GM12878 (cell line): ENCODE results near the gene CFAP61. TPM values are rescaled to one million over a fixed set of nuclear protein-coding genes. Genes with fewer than 3 reads are reported as not detected.

Source experiments
- BACH1 ChIP-seq: fragments of 450-650 bp; IDR thresholded peaks from 2 replicates; pipeline ENCODE4 v1.6.1; 2017; ENCODE audit warnings: mild to moderate bottlenecking, borderline replicate concordance
- BCL11A ChIP-seq: IDR thresholded peaks from 2 replicates; pipeline ENCODE4 v1.6.1; 2011; ENCODE audit warnings: low read depth, low read length
- FOS ChIP-seq: IDR thresholded peaks from 3 replicates; pipeline ENCODE4 v1.6.1; 2011; ENCODE audit warnings: borderline replicate concordance; ENCODE audit not compliant: insufficient read length; ENCODE audit errors: extremely low read depth
- GABPA ChIP-seq: IDR thresholded peaks from 2 replicates; pipeline ENCODE4 v1.6.1; 2014; ENCODE audit warnings: antibody characterized with exemption, low read depth, mild to moderate bottlenecking, inconsistent platforms
- HCFC1 ChIP-seq: fragments of 150-350 bp; IDR thresholded peaks from 2 replicates; pipeline ENCODE4 v1.6.1; 2014; ENCODE audit warnings: low read length
- LARP7 ChIP-seq: fragments of 450-650 bp; IDR thresholded peaks from 2 replicates; pipeline ENCODE4 v1.6.1; 2017; ENCODE audit warnings: mild to moderate bottlenecking
- MTA2 ChIP-seq: fragments of 450-650 bp; IDR thresholded peaks from 2 replicates; pipeline ENCODE4 v1.6.1; 2016; ENCODE audit warnings: low read depth, mild to moderate bottlenecking, moderate library complexity
- NBN ChIP-seq: fragments of 450-650 bp; IDR thresholded peaks from 2 replicates; pipeline ENCODE4 v1.6.1; 2016
- NFIC ChIP-seq: IDR thresholded peaks from 2 replicates; pipeline ENCODE4 v1.6.1; 2012; ENCODE audit warnings: low read depth, mild to moderate bottlenecking, inconsistent platforms, low read length, moderate library complexity
- NR2C1 ChIP-seq: fragments of 450-650 bp; IDR thresholded peaks from 2 replicates; pipeline ENCODE4 v1.6.1; 2017; ENCODE audit warnings: antibody characterized with exemption, mild to moderate bottlenecking, moderate library complexity
- PKNOX1 ChIP-seq: fragments of 450-650 bp; IDR thresholded peaks from 2 replicates; pipeline ENCODE4 v1.6.1; 2016; ENCODE audit warnings: mild to moderate bottlenecking
- POLR2AphosphoS5 ChIP-seq: IDR thresholded peaks from 2 replicates; pipeline ENCODE4 v1.6.1; 2011; ENCODE audit warnings: mild to moderate bottlenecking, low read length, inconsistent platforms
- RELB ChIP-seq: fragments of 450-650 bp; IDR thresholded peaks from 2 replicates; pipeline ENCODE4 v1.6.1; 2017; ENCODE audit warnings: low read depth, mild to moderate bottlenecking, moderate library complexity
- SMARCA5 ChIP-seq: fragments of 450-650 bp; IDR thresholded peaks from 2 replicates; pipeline ENCODE4 v1.6.1; 2017; ENCODE audit warnings: mild to moderate bottlenecking
- SMC3 ChIP-seq: IDR thresholded peaks from 2 replicates; pipeline ENCODE4 v1.6.1; 2011; ENCODE audit warnings: low read length, improper control_type of control experiment, borderline replicate concordance
- SRF ChIP-seq, 2 experiments: IDR thresholded peaks; 2 replicates each; pipeline ENCODE4 v1.6.1; 2011; ENCODE audit warnings: low read depth in 2 of 2, low read length in 2 of 2, mild to moderate bottlenecking in 1 of 2, moderate library complexity in 1 of 2
- SUZ12 ChIP-seq: fragments of 200-600 bp; sonication (generic); IDR thresholded peaks from one replicate; pipeline ENCODE4 v1.6.1; 2018; ENCODE audit warnings: antibody characterized with exemption, mild to moderate bottlenecking; ENCODE audit not compliant: unreplicated experiment
- TARDBP ChIP-seq: IDR thresholded peaks from 2 replicates; pipeline ENCODE4 v1.6.1; 2016; ENCODE audit warnings: borderline replicate concordance
- TBL1XR1 ChIP-seq: IDR thresholded peaks from 2 replicates; pipeline ENCODE4 v1.6.1; 2012; ENCODE audit warnings: low read depth, low read length, improper control_type of control experiment
- TCF12 ChIP-seq: IDR thresholded peaks from 2 replicates; pipeline ENCODE4 v1.6.1; 2011; ENCODE audit warnings: low read depth, mild to moderate bottlenecking, low read length
- TCF3 ChIP-seq: IDR thresholded peaks from 2 replicates; pipeline ENCODE4 v1.6.1; 2012; ENCODE audit warnings: low read depth, mild to moderate bottlenecking, low read length, borderline replicate concordance; ENCODE audit not compliant: insufficient read depth
- ZBED1 ChIP-seq: IDR thresholded peaks from 2 replicates; pipeline ENCODE4 v1.6.1; 2016; ENCODE audit warnings: borderline replicate concordance
- ZBTB40 ChIP-seq: fragments of 450-650 bp; IDR thresholded peaks from 2 replicates; pipeline ENCODE4 v1.6.1; 2016; ENCODE audit warnings: mild to moderate bottlenecking, moderate library complexity, borderline replicate concordance
- ZNF207 ChIP-seq: fragments of 450-650 bp; IDR thresholded peaks from 2 replicates; pipeline ENCODE4 v1.6.1; 2014; ENCODE audit warnings: antibody characterized with exemption, mild to moderate bottlenecking, borderline replicate concordance
- polyA plus RNA-seq, 11 experiments: library from polyadenylated mRNA; depleted of rRNA in 4 of 11; unstranded in 6 of 11; stranded (reverse) in 5 of 11; fragments of >200 nt; fragmentation: Nextera tagmentation in 4 of 11; fragmentation: Illumina TruSeq in 1 of 11; extraction: Ambion mirVana in 4 of 11; extraction: Trizol in 1 of 11; gene quantifications; 1 replicate in 1 of 11; 2 replicates in 10 of 11; pipeline versions ENCODE4 v1.2.1 to v1.2.3, GENCODE V29; 2011 to 2016; ENCODE audit warnings: inconsistent platforms in 2 of 11, missing spikeins in 2 of 11, low read depth in 1 of 11
- total RNA-seq, 4 experiments: library from RNA; depleted of rRNA in 3 of 4; stranded (reverse); fragments of >200 nt in 3 of 4; fragmentation: Illumina TruSeq in 1 of 4; extraction: Trizol in 1 of 4; gene quantifications; 2 replicates each; pipeline versions ENCODE4 v1.2.1 to v1.2.3, GENCODE V29; 2013 to 2021

The CFAP61 gene
- total and polyA plus RNA-seq, 10 of the 15 experiments (the other 5 are each of a cell fraction or from before 2014, with no cell fraction given), result 0.11 to 0.41 (median 0.24) TPM; not detected in 7

- TF ChIP-seq SRF (IDR thresholded peaks at IDR 0.05; ENCODE audit: low read depth in 2 of 2, low read length in 2 of 2), result peak; percentile 22 to 81; a peak in 2 of 4 replicates
- TF ChIP-seq NBN, result peak; percentile 77
- peak; percentile 35; the same call in 1 of the 2 replicates for TF ChIP-seq RELB
- TF ChIP-seq FOS, result no peak
- TF ChIP-seq BCL11A, result no peak
- peak; percentile 98 for TF ChIP-seq GABPA
- TF ChIP-seq TCF3, result 0 out of 2 replicates have a peak, but pooled peaks have one; percentile 9
- peak; percentile 79 for TF ChIP-seq ZNF207
- peak; percentile 44 for TF ChIP-seq SMC3
- TF ChIP-seq MTA2, result peak; percentile 74
- peak; percentile 99 for TF ChIP-seq NR2C1
- no peak for TF ChIP-seq ZBED1
- no peak for TF ChIP-seq TCF12
- peak; percentile 79 for TF ChIP-seq TBL1XR1
- 0 out of 2 replicates have a peak, but pooled peaks have one; percentile 26 for TF ChIP-seq POLR2AphosphoS5
- peak; percentile 72 for TF ChIP-seq PKNOX1
- no peak for TF ChIP-seq TARDBP
- peak; percentile 98 for TF ChIP-seq ZBTB40
- TF ChIP-seq LARP7, result peak; percentile 91; the same call in 1 of the 2 replicates
- TF ChIP-seq NFIC, result no peak
- peak; percentile 79 for TF ChIP-seq HCFC1
- no peak for TF ChIP-seq SUZ12
- TF ChIP-seq SMARCA5, result peak; percentile 65; the same call in 1 of the 2 replicates
- TF ChIP-seq BACH1, result peak; percentile 49; the same call in 1 of the 2 replicates
These were observed 35.1 kb upstream of the CFAP61 start, which contains the start of gene NAA20 (continued) for GRCh38 chr20:20017001-20017843.
